Chondrocyte (in vitro differentiated cells): ENCODE results near the gene GATA6. TPM values are rescaled to one million over a fixed set of nuclear protein-coding genes. Genes with fewer than 3 reads are reported as not detected.

Experiments
- DNase-seq: peaks from one replicate; pipeline ENCODE4 v3.0.0; 2021; ENCODE audit warnings: mixed read lengths, low spot score
- H3K27ac Mint-ChIP-seq: one replicate; pipeline ENCODE4 v1.8.0; 2021; ENCODE audit warnings: mild to moderate bottlenecking, moderate library complexity, mixed read lengths; ENCODE audit not compliant: unreplicated experiment
- H3K27me3 Mint-ChIP-seq: 2 replicates; pipeline ENCODE4 v1.8.0; 2021; ENCODE audit warnings: low read depth, mixed read lengths
- H3K36me3 Mint-ChIP-seq: 2 replicates; pipeline ENCODE4 v1.8.0; 2021; ENCODE audit warnings: low read depth, mixed read lengths
- H3K4me1 Mint-ChIP-seq: 2 replicates; pipeline ENCODE4 v1.8.0; 2021; ENCODE audit warnings: low read depth, mild to moderate bottlenecking, mixed read lengths
- H3K4me3 Mint-ChIP-seq: one replicate; pipeline ENCODE4 v1.8.0; 2021; ENCODE audit warnings: mild to moderate bottlenecking, moderate library complexity, mixed read lengths; ENCODE audit not compliant: unreplicated experiment
- H3K9me3 Mint-ChIP-seq: 2 replicates; pipeline ENCODE4 v1.8.0; 2021; ENCODE audit warnings: low read depth, mixed read lengths
- total RNA-seq: library from RNA; stranded (reverse); gene quantifications from 3 replicates; pipeline ENCODE4 v1.2.1, GENCODE V29; 2021
- TF ChIP-seq, protein P1 (sequence below): fragments of 200-600 bp; sonication (generic); IDR thresholded peaks from 2 replicates; pipeline ENCODE4 v1.5.0; 2021; ENCODE audit warnings: antibody characterized with exemption, mild to moderate bottlenecking, moderate library complexity

Gene GATA6
- total RNA-seq, 1 donor from 2014 or later = 13.1 TPM

DNA sequence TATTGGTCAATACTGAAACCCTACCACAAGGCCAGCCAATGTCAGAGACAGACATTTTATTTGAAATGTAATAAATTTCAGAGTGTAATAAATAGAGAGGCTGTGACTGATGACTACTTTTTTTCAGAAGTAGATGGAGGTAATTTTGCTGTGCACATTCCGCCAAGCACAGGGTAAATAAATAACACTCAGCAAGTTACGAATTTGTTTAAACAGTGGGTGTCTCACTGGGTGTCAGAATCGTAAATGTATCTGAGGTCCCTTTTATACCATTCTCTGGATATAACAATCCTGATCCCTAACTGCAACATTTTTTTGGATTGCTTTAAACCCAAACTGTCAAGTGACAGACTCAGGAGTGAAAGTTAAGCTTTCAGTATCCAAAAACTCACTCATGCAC lies 74.1 kb downstream of the GATA6 start:
- Mint-ChIP-seq H3K36me3 (no peaks in the 10 kb centered on the region), H3K27ac (no peak overlapping the region), H3K27me3 (peaks cover 44% of the 10 kb centered on the region), H3K4me1 (no peaks in the 10 kb centered on the region), H3K9me3 (no peaks in the 10 kb centered on the region), H3K4me3 (no peak overlapping the region)
- TF ChIP-seq, protein P1, sequence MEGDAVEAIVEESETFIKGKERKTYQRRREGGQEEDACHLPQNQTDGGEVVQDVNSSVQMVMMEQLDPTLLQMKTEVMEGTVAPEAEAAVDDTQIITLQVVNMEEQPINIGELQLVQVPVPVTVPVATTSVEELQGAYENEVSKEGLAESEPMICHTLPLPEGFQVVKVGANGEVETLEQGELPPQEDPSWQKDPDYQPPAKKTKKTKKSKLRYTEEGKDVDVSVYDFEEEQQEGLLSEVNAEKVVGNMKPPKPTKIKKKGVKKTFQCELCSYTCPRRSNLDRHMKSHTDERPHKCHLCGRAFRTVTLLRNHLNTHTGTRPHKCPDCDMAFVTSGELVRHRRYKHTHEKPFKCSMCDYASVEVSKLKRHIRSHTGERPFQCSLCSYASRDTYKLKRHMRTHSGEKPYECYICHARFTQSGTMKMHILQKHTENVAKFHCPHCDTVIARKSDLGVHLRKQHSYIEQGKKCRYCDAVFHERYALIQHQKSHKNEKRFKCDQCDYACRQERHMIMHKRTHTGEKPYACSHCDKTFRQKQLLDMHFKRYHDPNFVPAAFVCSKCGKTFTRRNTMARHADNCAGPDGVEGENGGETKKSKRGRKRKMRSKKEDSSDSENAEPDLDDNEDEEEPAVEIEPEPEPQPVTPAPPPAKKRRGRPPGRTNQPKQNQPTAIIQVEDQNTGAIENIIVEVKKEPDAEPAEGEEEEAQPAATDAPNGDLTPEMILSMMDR = no peak
- no peak for DNase-seq

DNA sequence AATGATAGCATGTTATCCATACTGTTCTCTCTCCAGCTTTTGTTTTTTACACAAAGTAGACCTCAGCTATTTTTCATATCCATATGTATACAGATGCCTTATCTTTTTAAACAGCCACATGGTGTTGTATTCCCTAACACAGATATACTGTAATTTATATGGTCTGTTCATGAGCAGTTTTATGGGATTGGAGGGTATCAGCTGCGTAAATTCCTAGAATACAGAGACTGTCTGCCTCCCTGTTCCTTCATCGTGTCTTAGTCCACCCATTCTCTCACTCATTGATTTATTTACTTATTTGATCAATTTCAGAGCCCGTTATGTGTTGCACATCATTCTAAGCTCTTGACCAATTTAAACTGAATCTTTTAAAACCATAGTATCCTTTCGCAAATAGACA lies 80.6 kb downstream of the GATA6 start:
- Mint-ChIP-seq H3K27ac (no peak overlapping the region), H3K4me3 (no peak overlapping the region), H3K27me3 (peaks cover 46% of the 10 kb centered on the region)

DNA sequence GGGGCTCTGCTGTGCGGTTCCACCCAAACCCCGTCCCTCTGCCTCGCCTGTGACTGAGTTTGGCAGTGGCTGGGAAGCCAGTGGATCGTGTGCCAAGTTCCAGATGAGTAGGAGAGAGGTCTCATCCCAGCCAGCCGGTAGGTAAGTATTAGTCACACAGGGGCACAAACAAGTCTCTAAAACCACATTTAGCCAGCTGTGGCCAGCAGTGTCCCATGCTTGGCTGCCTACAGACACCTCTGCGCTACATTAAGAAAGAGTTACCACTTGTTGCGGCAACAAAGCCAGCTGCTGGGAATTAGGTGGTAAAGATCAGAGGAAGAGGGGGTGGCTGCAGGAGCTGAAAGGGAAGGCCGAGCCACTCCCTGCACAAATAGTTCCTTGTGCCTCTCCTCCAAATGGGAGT lies 81.2 kb downstream of the GATA6 start:
- no peak overlapping the region for H3K4me3 Mint-ChIP-seq
- DNase-seq = peak; percentile 34
- TF ChIP-seq, protein P1 = no peak
- H3K4me1 Mint-ChIP-seq = no peaks in the 10 kb centered on the region
- H3K36me3 Mint-ChIP-seq = peaks cover 1% of the 10 kb centered on the region
- no peak overlapping the region for H3K27ac Mint-ChIP-seq
- peaks cover 42% of the 10 kb centered on the region for H3K27me3 Mint-ChIP-seq
- no peaks in the 10 kb centered on the region for H3K9me3 Mint-ChIP-seq

More for the DNA sequence above, 80.6 kb downstream of the GATA6 start:
- peaks cover 1% of the 10 kb centered on the region for H3K36me3 Mint-ChIP-seq
- H3K9me3 Mint-ChIP-seq = no peaks in the 10 kb centered on the region
- TF ChIP-seq, protein P1 = no peak
- no peaks in the 10 kb centered on the region for H3K4me1 Mint-ChIP-seq
- no peak for DNase-seq

Other genes starting within 250 kb of the GATA6 start
- gene CTAGE1, start 248.3 kb downstream of the GATA6 start, total RNA-seq = 0.12 to 0.13 TPM in 2 of 3 replicates, not detected in the other